Loucy (cell line): Measurements from ENCODE around the gene DUXA.

ENCODE experiments used
- H2AFZ ChIP-seq: fragments of 200-600 bp; sonication (generic); 2 replicates; pipeline ENCODE4 v1.6.0; 2016; ENCODE audit warnings: antibody characterized with exemption, mild to moderate bottlenecking, low read length, moderate library complexity
- H3F3A ChIP-seq: fragments of 200-600 bp; 2 replicates; pipeline ENCODE4 v1.6.0; 2016; ENCODE audit warnings: antibody characterized with exemption, low read depth, mild to moderate bottlenecking
- H3K27me3 ChIP-seq: fragments of 200-600 bp; sonication (generic); 2 replicates; pipeline ENCODE4 v1.6.1; 2014; ENCODE audit warnings: low read length, mild to moderate bottlenecking; ENCODE audit not compliant: insufficient read depth, poor library complexity, severe bottlenecking
- H3K36me3 ChIP-seq: fragments of 200-600 bp; sonication (generic); 2 replicates; pipeline ENCODE4 v1.6.1; 2016; ENCODE audit warnings: low read length; ENCODE audit not compliant: insufficient read depth
- H3K4me1 ChIP-seq: fragments of 200-600 bp; sonication (generic); 2 replicates; pipeline ENCODE4 v1.5.1; 2014; ENCODE audit warnings: low read length, mild to moderate bottlenecking; ENCODE audit not compliant: insufficient read depth, poor library complexity, severe bottlenecking
- H3K4me2 ChIP-seq: fragments of 200-600 bp; sonication (generic); 2 replicates; pipeline ENCODE4 v1.6.0; 2014; ENCODE audit warnings: antibody characterized with exemption, low read length, low read depth, mild to moderate bottlenecking; ENCODE audit not compliant: poor library complexity, severe bottlenecking
- H3K4me3 ChIP-seq: fragments of 200-600 bp; sonication (generic); 2 replicates; pipeline ENCODE4 v1.5.1; 2014; ENCODE audit warnings: low read length, mild to moderate bottlenecking, mixed read lengths; ENCODE audit not compliant: poor library complexity, severe bottlenecking
- H3K79me2 ChIP-seq: fragments of 200-600 bp; sonication (generic); 2 replicates; pipeline ENCODE4 v1.6.1; 2014; ENCODE audit warnings: low read length; ENCODE audit not compliant: insufficient read depth
- H3K9ac ChIP-seq: fragments of 200-600 bp; sonication (generic); 2 replicates; pipeline ENCODE4 v1.6.0; 2014; ENCODE audit warnings: mild to moderate bottlenecking, low read depth, low read length, moderate library complexity; ENCODE audit not compliant: poor library complexity, severe bottlenecking
- H3K9me2 ChIP-seq: fragments of 200-600 bp; sonication (generic); replicated peaks from 2 replicates; pipeline ENCODE4 v1.6.1; 2016; ENCODE audit warnings: low read depth, low read length, mixed read lengths
- H3K9me3 ChIP-seq: fragments of 200-600 bp; sonication (generic); 2 replicates; pipeline ENCODE4 v1.6.1; 2014; ENCODE audit warnings: mild to moderate bottlenecking, antibody characterized with exemption, low read length, low read depth; ENCODE audit not compliant: insufficient read depth
- H4K20me1 ChIP-seq: fragments of 200-600 bp; sonication (generic); 2 replicates; pipeline ENCODE4 v1.6.0; 2014; ENCODE audit warnings: antibody characterized with exemption, low read length, mild to moderate bottlenecking; ENCODE audit not compliant: insufficient read depth, poor library complexity, severe bottlenecking
- EZH2phosphoT487 ChIP-seq: fragments of 200-600 bp; IDR thresholded peaks from 2 replicates; pipeline ENCODE4 v1.6.1; 2018; ENCODE audit warnings: antibody characterized with exemption, mild to moderate bottlenecking, moderate library complexity, borderline replicate concordance
- TF ChIP-seq, protein P1 (sequence below): fragments of 200-600 bp; sonication (generic); conservative IDR thresholded peaks from 2 replicates; pipeline ENCODE4 v1.5.1; 2014; ENCODE audit warnings: mild to moderate bottlenecking, antibody characterized with exemption, low read length

DUXA gene

GRCh38 chr19:57191141-57192076, 24.1 kb upstream of the DUXA start, which contains the start of gene ZNF264:
Gene ZNF264 (plus strand): TSS chr19:57191500. CDS start chr19:57191914, 414 bp downstream.
- Histone ChIP-seq H3K9me3 (peaks cover 9% of the 10 kb centered on the region), H3F3A (no peaks in the 10 kb centered on the region), H3K4me1 (peaks cover 20% of the 10 kb centered on the region), H3K27me3 (peaks cover 39% of the 10 kb centered on the region), H4K20me1 (peaks cover 7% of the 10 kb centered on the region), H3K4me2 (peak within 1 kb of the TSS; percentile 98), H3K4me3 (peak within 1 kb of the TSS; percentile 95), H2AFZ (peak within 1 kb of the TSS; percentile 99), H3K9me2 (no peaks in the 10 kb centered on the region), H3K79me2 (peaks cover 29% of the 10 kb centered on the region), H3K9ac (peak within 1 kb of the TSS; percentile 88), H3K36me3 (peaks cover 21% of the 10 kb centered on the region; the same call in 1 of the 2 replicates)
- TF ChIP-seq EZH2phosphoT487 = no peak
- TF ChIP-seq, protein P1, sequence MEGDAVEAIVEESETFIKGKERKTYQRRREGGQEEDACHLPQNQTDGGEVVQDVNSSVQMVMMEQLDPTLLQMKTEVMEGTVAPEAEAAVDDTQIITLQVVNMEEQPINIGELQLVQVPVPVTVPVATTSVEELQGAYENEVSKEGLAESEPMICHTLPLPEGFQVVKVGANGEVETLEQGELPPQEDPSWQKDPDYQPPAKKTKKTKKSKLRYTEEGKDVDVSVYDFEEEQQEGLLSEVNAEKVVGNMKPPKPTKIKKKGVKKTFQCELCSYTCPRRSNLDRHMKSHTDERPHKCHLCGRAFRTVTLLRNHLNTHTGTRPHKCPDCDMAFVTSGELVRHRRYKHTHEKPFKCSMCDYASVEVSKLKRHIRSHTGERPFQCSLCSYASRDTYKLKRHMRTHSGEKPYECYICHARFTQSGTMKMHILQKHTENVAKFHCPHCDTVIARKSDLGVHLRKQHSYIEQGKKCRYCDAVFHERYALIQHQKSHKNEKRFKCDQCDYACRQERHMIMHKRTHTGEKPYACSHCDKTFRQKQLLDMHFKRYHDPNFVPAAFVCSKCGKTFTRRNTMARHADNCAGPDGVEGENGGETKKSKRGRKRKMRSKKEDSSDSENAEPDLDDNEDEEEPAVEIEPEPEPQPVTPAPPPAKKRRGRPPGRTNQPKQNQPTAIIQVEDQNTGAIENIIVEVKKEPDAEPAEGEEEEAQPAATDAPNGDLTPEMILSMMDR = no peak

DNA sequence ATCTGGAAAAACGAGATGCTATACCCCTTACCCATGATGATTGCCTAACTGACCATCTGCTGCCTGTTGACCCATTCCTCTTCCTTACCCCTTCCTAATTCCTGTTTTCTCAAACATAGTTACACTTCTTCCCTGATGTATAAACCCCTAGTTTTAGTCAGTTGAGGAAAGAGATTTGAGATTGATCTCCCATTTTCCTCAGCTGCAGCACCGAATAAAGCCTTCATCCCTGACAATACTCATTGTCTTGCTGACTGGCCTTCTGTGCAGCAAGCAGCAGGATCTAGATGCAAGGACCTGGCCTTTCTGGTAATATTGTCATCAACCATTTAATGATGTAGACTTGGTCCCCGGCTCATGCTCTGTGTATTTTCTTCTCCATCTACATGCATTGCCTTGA, 23.0 kb upstream of the DUXA start:
- Histone ChIP-seq H2AFZ (peak overlapping the region; percentile 99), H3K36me3 (peaks cover 14% of the 10 kb centered on the region; the same call in 1 of the 2 replicates), H3F3A (no peaks in the 10 kb centered on the region), H3K79me2 (peaks cover 29% of the 10 kb centered on the region), H3K4me2 (peak overlapping the region; percentile 13), H3K9me2 (no peaks in the 10 kb centered on the region), H3K9ac (no peak overlapping the region), H3K27me3 (peaks cover 39% of the 10 kb centered on the region), H4K20me1 (peaks cover 7% of the 10 kb centered on the region), H3K9me3 (peaks cover 9% of the 10 kb centered on the region), H3K4me3 (no peak overlapping the region), H3K4me1 (peaks cover 20% of the 10 kb centered on the region)
- TF ChIP-seq, protein P1 = no peak
- TF ChIP-seq EZH2phosphoT487 = no peak

DNA sequence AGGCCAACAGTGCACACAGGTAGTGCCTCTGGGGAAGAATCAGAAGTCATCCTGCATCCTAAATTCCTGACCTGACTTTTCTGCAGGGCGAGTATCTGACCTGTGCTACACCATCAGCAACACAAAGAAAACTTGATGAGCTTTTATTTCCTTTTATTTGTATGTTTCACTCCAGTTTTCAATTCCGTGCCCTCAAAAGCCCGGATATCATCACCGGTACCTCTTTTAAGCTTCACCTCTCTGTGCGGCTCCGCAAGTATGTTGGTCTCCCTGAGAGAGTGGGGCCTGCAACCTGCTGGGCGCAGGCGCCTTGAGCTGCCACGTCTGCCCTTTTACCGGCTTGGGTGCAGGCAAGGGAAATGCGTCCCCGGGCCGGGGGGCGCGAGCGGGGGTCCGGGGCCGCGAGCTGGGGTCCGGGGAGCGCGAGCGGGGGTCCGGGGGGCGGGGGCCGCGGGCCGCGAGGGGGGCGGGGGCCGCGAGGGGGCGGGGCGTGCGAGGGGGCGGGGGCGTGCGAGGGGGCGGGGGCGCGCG, 4.3 kb upstream of the DUXA start:
- Histone ChIP-seq H3K4me3 (no peak overlapping the region), H3K27me3 (no peaks in the 10 kb centered on the region), H3K9me3 (no peaks in the 10 kb centered on the region), H3K9ac (no peak overlapping the region), H2AFZ (no peak overlapping the region), H3K4me1 (no peaks in the 10 kb centered on the region), H3F3A (no peaks in the 10 kb centered on the region), H3K4me2 (no peak overlapping the region), H4K20me1 (no peaks in the 10 kb centered on the region), H3K79me2 (no peaks in the 10 kb centered on the region), H3K36me3 (no peaks in the 10 kb centered on the region), H3K9me2 (no peaks in the 10 kb centered on the region)
- TF ChIP-seq, protein P1 = no peak
- TF ChIP-seq EZH2phosphoT487 = no peak
